Hematopoietic multipotent progenitor cell treated with erythropoietin and hydrocortisone succinate and interleukin-3 and kit ligand, for 15 days (in vitro differentiated cells): ENCODE results near the gene PCDHB12.
"Not testable (repeated sequence)": the region's sequence is repeated elsewhere in the genome, so short reads cannot be mapped to it uniquely, and the experiment has no call there.

ENCODE experiments used
- DNase-seq: peaks from one replicate; pipeline ENCODE4 v3.0.0-alpha.2; 2015; ENCODE audit warnings: low spot score

PCDHB12 gene

GRCh38 chr5:141210281-141210680 is 1.8 kb downstream of the PCDHB12 start:
- DNase-seq = not testable (repeated sequence)

GRCh38 chr5:141210849-141211248 is 2.3 kb downstream of the PCDHB12 start:
- not testable (repeated sequence) for DNase-seq

- DNase-seq = not testable (repeated sequence)
Observed at GRCh38 chr5:141213656-141214339, 5.3 kb downstream of the PCDHB12 start, which contains the start of gene PCDHB13. Gene PCDHB13, plus strand, starts transcription at chr5:141213919. Its CDS starts 205 bp downstream, at chr5:141214124.

GRCh38 chr5:141214583-141214982 is 6.1 kb downstream of the PCDHB12 start:
- DNase-seq = not testable (repeated sequence)

- DNase-seq = not testable (repeated sequence)
Observed at GRCh38 chr5:141215504-141215903, 7.0 kb downstream of the PCDHB12 start.

- DNase-seq = not testable (repeated sequence)
Observed at GRCh38 chr5:141216035-141216434, 7.5 kb downstream of the PCDHB12 start.

GRCh38 chr5:141223112-141223783 is 14.7 kb downstream of the PCDHB12 start, which contains the start of gene PCDHB14:
Gene PCDHB14, plus strand, starts transcription at chr5:141223343. Its CDS starts 163 bp downstream, at chr5:141223506.
- no peak for DNase-seq

- DNase-seq = not testable (repeated sequence)
Observed at GRCh38 chr5:141224844-141225243, 16.3 kb downstream of the PCDHB12 start.

- DNase-seq = not testable (repeated sequence)
Observed at GRCh38 chr5:141225421-141225820, 16.9 kb downstream of the PCDHB12 start.

- no peak for DNase-seq
Observed at GRCh38 chr5:141234109-141234667, 25.7 kb downstream of the PCDHB12 start.

GRCh38 chr5:141235922-141236321 is 27.4 kb downstream of the PCDHB12 start:
- DNase-seq = not testable (repeated sequence)

GRCh38 chr5:141236516-141237313 is 28.2 kb downstream of the PCDHB12 start:
- no peak for DNase-seq

GRCh38 chr5:141241496-141241895 is 33.0 kb downstream of the PCDHB12 start:
- DNase-seq = no peak

GRCh38 chr5:141245250-141245717 is 36.8 kb downstream of the PCDHB12 start, which contains the start of gene PCDHB15:
Gene PCDHB15, plus strand, starts transcription at chr5:141245395. Its CDS starts 184 bp downstream, at chr5:141245579.
- DNase-seq = no peak

GRCh38 chr5:141246971-141247370 is 38.5 kb downstream of the PCDHB12 start:
- DNase-seq = not testable (repeated sequence)

- not testable (repeated sequence) for DNase-seq
Observed at GRCh38 chr5:141247434-141247833, 38.9 kb downstream of the PCDHB12 start.

- no peak for DNase-seq
Observed at GRCh38 chr5:141250576-141250975, 42.1 kb downstream of the PCDHB12 start.

- no peak for DNase-seq
Observed at GRCh38 chr5:141258464-141258863, 49.9 kb downstream of the PCDHB12 start.

- no peak for DNase-seq
Observed at GRCh38 chr5:141258948-141259347, 50.4 kb downstream of the PCDHB12 start.

GRCh38 chr5:141260458-141261237 is 52.1 kb downstream of the PCDHB12 start:
- no peak for DNase-seq

GRCh38 chr5:141261238-141261546 is 52.7 kb downstream of the PCDHB12 start:
- DNase-seq = no peak
